Mucosa of stomach (tissue), 1 donor: ENCODE measurements around the gene ZNF644.
"Not testable (repeated sequence)": the region's sequence is repeated elsewhere in the genome, so short reads cannot be mapped to it uniquely, and the experiment has no call there.

Experiments used
- H3K27me3 ChIP-seq: one replicate; pipeline ENCODE4 v1.7.0; 2013; ENCODE audit warnings: mild to moderate bottlenecking, low read length; ENCODE audit not compliant: control insufficient read depth, insufficient read depth
- H3K36me3 ChIP-seq: one replicate; pipeline ENCODE4 v1.7.0; 2013; ENCODE audit warnings: low read length; ENCODE audit not compliant: control insufficient read depth, insufficient read depth
- H3K4me1 ChIP-seq: one replicate; pipeline ENCODE4 v1.7.0; 2013; ENCODE audit warnings: mild to moderate bottlenecking, low read length; ENCODE audit not compliant: control insufficient read depth, insufficient read depth
- H3K4me3 ChIP-seq: one replicate; pipeline ENCODE4 v1.7.0; 2013; ENCODE audit warnings: low read length
- H3K9ac ChIP-seq: one replicate; pipeline ENCODE4 v1.7.0; 2013; ENCODE audit warnings: mild to moderate bottlenecking, low read length, moderate library complexity
- H3K9me3 ChIP-seq: one replicate; pipeline ENCODE4 v1.7.0; 2013; ENCODE audit warnings: mild to moderate bottlenecking, low read length, moderate library complexity; ENCODE audit not compliant: control insufficient read depth
- donor health status: Pancreatic carcinoma.

The ZNF644 gene

GRCh38 chr1:90919190-90919719 lies 102.6 kb downstream of the ZNF644 start:
- H3K4me3 ChIP-seq = no peak overlapping the region
- H3K27me3 ChIP-seq = no peaks in the 10 kb centered on the region
- no peaks in the 10 kb centered on the region for H3K36me3 ChIP-seq
- H3K9ac ChIP-seq = no peak overlapping the region
- H3K9me3 ChIP-seq = no peaks in the 10 kb centered on the region
- no peaks in the 10 kb centered on the region for H3K4me1 ChIP-seq

GRCh38 chr1:90911353-90911752 lies 110.5 kb downstream of the ZNF644 start:
- no peak overlapping the region for H3K4me3 ChIP-seq
- H3K9me3 ChIP-seq = no peaks in the 10 kb centered on the region
- H3K4me1 ChIP-seq = no peaks in the 10 kb centered on the region
- H3K9ac ChIP-seq = no peak overlapping the region
- no peaks in the 10 kb centered on the region for H3K36me3 ChIP-seq
- H3K27me3 ChIP-seq = no peaks in the 10 kb centered on the region

GRCh38 chr1:90902672-90903071 lies 119.2 kb downstream of the ZNF644 start:
- Histone ChIP-seq H3K9me3 (no peaks in the 10 kb centered on the region), H3K27me3 (no peaks in the 10 kb centered on the region), H3K9ac (no peak overlapping the region), H3K36me3 (no peaks in the 10 kb centered on the region), H3K4me3 (no peak overlapping the region), H3K4me1 (no peaks in the 10 kb centered on the region)

GRCh38 chr1:90899263-90899662 lies 122.6 kb downstream of the ZNF644 start:
- H3K9me3 ChIP-seq = no peaks in the 10 kb centered on the region
- H3K27me3 ChIP-seq = no peaks in the 10 kb centered on the region
- no peaks in the 10 kb centered on the region for H3K36me3 ChIP-seq
- no peaks in the 10 kb centered on the region for H3K4me1 ChIP-seq
- H3K4me3 ChIP-seq = no peak overlapping the region
- H3K9ac ChIP-seq = no peak overlapping the region

- not testable (repeated sequence) for H3K36me3 ChIP-seq, H3K9ac ChIP-seq, H3K4me3 ChIP-seq, H3K27me3 ChIP-seq, H3K4me1 ChIP-seq, H3K9me3 ChIP-seq
Measured at GRCh38 chr1:90893679-90894078, 128.2 kb downstream of the ZNF644 start.

- H3K9me3 ChIP-seq, H3K27me3 ChIP-seq: not testable (repeated sequence)
Measured at GRCh38 chr1:90892884-90893283, 129.0 kb downstream of the ZNF644 start.

GRCh38 chr1:90892196-90892595 lies 129.6 kb downstream of the ZNF644 start:
- H3K9ac ChIP-seq, H3K4me3 ChIP-seq, H3K9me3 ChIP-seq, H3K27me3 ChIP-seq, H3K36me3 ChIP-seq, H3K4me1 ChIP-seq: not testable (repeated sequence)

More at GRCh38 chr1:90892884-90893283, 129.0 kb downstream of the ZNF644 start:
- not testable (repeated sequence) for H3K4me3 ChIP-seq, H3K36me3 ChIP-seq, H3K4me1 ChIP-seq, H3K9ac ChIP-seq

- not testable (repeated sequence) for H3K27me3 ChIP-seq
Measured at GRCh38 chr1:90891756-90892155, 130.1 kb downstream of the ZNF644 start.

GRCh38 chr1:90882221-90882620 lies 139.6 kb downstream of the ZNF644 start:
- no peak overlapping the region for H3K4me3 ChIP-seq
- H3K4me1 ChIP-seq = no peaks in the 10 kb centered on the region
- no peaks in the 10 kb centered on the region for H3K36me3 ChIP-seq
- no peaks in the 10 kb centered on the region for H3K27me3 ChIP-seq
- H3K9ac ChIP-seq = no peak overlapping the region
- H3K9me3 ChIP-seq = no peaks in the 10 kb centered on the region

More at GRCh38 chr1:90891756-90892155, 130.1 kb downstream of the ZNF644 start:
- not testable (repeated sequence) for H3K4me3 ChIP-seq, H3K4me1 ChIP-seq, H3K36me3 ChIP-seq, H3K9me3 ChIP-seq, H3K9ac ChIP-seq

GRCh38 chr1:90881034-90881433 lies 140.8 kb downstream of the ZNF644 start:
- H3K27me3 ChIP-seq = no peaks in the 10 kb centered on the region
- no peaks in the 10 kb centered on the region for H3K4me1 ChIP-seq
- no peaks in the 10 kb centered on the region for H3K9me3 ChIP-seq
- no peaks in the 10 kb centered on the region for H3K36me3 ChIP-seq
- H3K4me3 ChIP-seq = no peak overlapping the region
- H3K9ac ChIP-seq = no peak overlapping the region

GRCh38 chr1:90879281-90879680 lies 142.6 kb downstream of the ZNF644 start:
- Histone ChIP-seq H3K27me3 (no peaks in the 10 kb centered on the region), H3K9ac (no peak overlapping the region), H3K9me3 (no peaks in the 10 kb centered on the region), H3K4me1 (no peaks in the 10 kb centered on the region), H3K4me3 (no peak overlapping the region), H3K36me3 (no peaks in the 10 kb centered on the region)

- Histone ChIP-seq H3K9me3 (no peaks in the 10 kb centered on the region), H3K9ac (no peak overlapping the region), H3K36me3 (no peaks in the 10 kb centered on the region), H3K4me1 (no peaks in the 10 kb centered on the region), H3K27me3 (no peaks in the 10 kb centered on the region), H3K4me3 (no peak overlapping the region)
Measured at GRCh38 chr1:90876101-90876500, 145.7 kb downstream of the ZNF644 start.
